GM20000 (cell line): Measurements from ENCODE around the gene APOH.

Experiments used
- DNase-seq: peaks from one replicate; pipeline ENCODE4 v3.0.0; 2012; ENCODE audit warnings: low spot score
- CTCF ChIP-seq: IDR thresholded peaks from 2 replicates; pipeline ENCODE4 v1.5.1; 2012; ENCODE audit warnings: mild to moderate bottlenecking, control low read depth; ENCODE audit errors: extremely low read depth, missing control alignments

Gene APOH

GRCh38 chr17:66190738-66191592 lies 38.2 kb downstream of the APOH start:
- TF ChIP-seq CTCF: no peak
- DNase-seq: no peak

GRCh38 chr17:66187718-66188117 lies 41.5 kb downstream of the APOH start:
- DNase-seq: no peak
- TF ChIP-seq CTCF: no peak

- no peak for TF ChIP-seq CTCF
- DNase-seq: no peak
Observed at GRCh38 chr17:66185862-66186261, 43.4 kb downstream of the APOH start.

- no peak for TF ChIP-seq CTCF
- no peak for DNase-seq
Observed at GRCh38 chr17:66184392-66184791, 44.8 kb downstream of the APOH start.

- DNase-seq: no peak
- TF ChIP-seq CTCF: no peak
Observed at GRCh38 chr17:66183529-66183928, 45.7 kb downstream of the APOH start.

- no peak for DNase-seq
- TF ChIP-seq CTCF: no peak
Observed at GRCh38 chr17:66178642-66179041, 50.6 kb downstream of the APOH start.

GRCh38 chr17:66177048-66177447 lies 52.2 kb downstream of the APOH start:
- no peak for TF ChIP-seq CTCF
- DNase-seq: no peak
